NCI-H82 treated with DMSO at 0.1 percent for 48 hours (cell line): ENCODE measurements around the gene CA11.
A peak's percentile ranks its signal among the peaks of the same experiment; 100 is the strongest.
"Not testable (repeated sequence)": the region's sequence is repeated elsewhere in the genome, so short reads cannot be mapped to it uniquely, and the experiment has no call there.

Source experiments
- DNase-seq: peaks from one replicate; lab custom pipeline; 2025; ENCODE audit not compliant: unreplicated experiment; lab: John Stamatoyannopoulos, UW

The CA11 gene

DNA sequence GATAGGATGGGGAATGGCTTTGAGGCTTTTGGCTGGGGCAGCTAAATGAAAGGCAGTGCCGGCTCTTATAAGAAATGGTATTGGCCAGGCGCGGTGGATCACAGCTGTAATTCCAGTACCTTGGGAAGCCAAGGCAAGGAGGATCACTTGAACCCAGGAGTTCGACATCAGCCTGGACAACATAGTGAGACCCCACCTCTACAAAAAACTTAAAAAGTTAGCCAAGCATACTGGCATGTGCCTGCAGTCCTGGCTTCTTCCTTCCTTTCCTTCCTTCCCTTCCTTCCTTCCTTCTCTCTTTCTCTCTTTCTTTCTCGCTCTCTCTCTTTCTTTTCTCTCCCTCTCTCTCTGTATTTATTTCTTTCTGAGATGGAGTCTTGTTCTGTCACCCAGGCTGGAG lies 3.1 kb downstream of the CA11 start:
- no peak for DNase-seq

DNA sequence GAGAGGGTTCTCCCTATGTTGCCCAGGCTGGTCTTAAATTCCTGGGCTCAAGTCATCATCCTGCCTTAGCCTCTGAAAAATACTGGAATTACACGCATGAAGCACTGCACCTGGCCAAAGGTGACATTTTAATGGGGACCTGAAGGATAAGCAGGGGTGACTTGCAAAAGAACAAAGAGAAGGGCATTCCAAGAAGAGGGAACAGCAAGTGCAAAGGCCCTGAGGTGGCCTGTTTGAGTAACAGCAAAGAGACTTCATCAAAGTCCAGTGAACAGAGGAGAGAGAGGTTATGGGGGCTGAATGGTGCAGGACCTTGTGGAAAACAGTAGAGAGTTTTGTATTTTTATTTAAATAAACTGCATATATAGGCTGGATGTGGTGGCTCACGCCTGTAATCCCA lies 4.1 kb downstream of the CA11 start:
- DNase-seq, result no peak

DNA sequence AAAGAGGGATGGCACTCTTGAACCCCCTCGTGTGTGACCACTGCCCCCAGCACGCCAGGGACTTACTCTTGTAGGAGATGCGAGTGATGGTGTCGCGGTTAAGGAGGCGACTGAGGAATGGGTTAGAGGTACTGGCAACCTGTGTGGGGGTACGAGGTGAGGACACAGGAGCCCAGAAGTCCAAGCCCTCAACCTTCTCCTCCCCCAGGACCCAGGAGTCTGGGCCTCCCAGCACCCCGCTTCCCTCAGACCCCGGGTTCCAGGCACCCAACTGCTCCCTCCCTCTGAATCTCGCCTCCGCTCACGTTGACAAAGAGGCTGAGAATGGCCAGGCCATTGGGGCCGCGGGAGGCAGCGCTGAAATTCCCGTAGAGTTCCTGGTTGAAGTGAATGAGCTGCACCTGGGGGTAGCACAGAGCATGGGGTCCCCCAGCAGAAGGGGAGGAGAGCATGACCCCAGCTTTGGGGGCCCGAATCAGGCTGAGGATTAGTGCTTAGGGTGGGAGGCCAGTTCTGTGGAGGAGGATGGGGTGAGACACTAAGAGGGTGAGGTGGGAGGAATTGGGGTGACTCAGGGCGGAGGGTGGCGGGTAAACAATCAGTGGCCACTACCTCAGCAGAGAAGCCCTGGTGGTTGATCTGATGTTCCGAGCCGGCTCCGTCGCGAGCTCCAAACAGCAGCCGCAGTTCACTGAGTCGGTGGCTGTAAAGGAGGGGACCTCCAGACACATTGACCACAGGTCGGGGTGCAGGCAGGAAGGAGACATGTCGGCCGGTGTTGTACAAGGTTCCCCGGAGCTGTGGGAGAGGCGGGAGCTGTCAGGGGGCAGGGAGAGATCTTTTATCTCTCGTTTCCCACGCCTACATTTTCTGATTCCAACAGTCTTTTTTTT lies 6.3 kb downstream of the CA11 start:
- no peak for DNase-seq

- no peak for DNase-seq
Observed at GRCh38 chr19:48638831-48639381, 7.1 kb downstream of the CA11 start.

DNA sequence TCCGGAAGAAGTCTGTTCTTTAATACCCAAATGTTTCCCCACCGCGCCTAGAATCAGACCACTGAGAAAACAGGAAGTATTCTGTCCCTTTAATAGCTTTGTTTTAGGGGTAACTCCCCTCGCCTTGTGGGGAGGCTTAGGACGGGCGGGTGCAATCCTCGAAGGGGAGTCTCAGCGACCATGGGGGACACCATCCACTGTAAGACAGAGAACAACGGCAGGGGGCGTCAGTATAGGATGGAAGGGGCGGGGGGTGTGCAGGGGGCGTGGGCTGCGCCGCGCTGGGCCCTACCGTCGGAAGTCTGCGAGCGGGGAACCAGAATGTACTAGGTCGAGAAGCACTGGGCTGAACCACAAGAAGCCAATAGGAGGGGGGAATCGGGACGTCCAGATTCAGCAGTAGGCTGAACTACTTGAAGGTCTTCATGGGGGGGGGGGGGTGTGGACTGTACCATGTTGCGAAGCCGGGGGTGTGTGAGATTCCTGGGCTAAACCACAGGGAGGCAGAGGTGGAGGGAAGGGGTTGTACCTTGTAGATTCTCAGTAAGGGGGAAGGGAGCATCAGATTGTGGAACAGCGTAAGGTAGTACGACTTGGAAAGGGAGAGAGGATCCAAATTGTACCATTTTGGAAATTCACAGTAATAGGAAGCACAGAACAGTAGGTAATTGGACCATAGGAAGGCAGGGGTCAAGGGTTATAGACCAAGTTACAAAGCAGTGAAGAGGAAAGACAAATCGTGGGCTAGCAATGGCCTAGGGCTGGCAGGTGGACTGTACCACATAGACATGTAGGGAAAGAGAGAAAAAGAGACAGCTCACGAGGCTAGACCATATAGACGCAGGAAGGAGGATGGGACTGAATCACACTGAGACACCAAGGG lies 7.8 kb downstream of the CA11 start:
- DNase-seq, result peak; percentile 94

GRCh38 chr19:48637449-48637947 lies 8.5 kb downstream of the CA11 start:
- DNase-seq, result peak; percentile 97

- DNase-seq, result no peak
Observed at GRCh38 chr19:48636859-48637448, 9.0 kb downstream of the CA11 start, which contains the start of gene DBP. TSS of gene DBP (minus strand) at chr19:48637379. CDS start at chr19:48636994, 385 bp downstream.

DNA sequence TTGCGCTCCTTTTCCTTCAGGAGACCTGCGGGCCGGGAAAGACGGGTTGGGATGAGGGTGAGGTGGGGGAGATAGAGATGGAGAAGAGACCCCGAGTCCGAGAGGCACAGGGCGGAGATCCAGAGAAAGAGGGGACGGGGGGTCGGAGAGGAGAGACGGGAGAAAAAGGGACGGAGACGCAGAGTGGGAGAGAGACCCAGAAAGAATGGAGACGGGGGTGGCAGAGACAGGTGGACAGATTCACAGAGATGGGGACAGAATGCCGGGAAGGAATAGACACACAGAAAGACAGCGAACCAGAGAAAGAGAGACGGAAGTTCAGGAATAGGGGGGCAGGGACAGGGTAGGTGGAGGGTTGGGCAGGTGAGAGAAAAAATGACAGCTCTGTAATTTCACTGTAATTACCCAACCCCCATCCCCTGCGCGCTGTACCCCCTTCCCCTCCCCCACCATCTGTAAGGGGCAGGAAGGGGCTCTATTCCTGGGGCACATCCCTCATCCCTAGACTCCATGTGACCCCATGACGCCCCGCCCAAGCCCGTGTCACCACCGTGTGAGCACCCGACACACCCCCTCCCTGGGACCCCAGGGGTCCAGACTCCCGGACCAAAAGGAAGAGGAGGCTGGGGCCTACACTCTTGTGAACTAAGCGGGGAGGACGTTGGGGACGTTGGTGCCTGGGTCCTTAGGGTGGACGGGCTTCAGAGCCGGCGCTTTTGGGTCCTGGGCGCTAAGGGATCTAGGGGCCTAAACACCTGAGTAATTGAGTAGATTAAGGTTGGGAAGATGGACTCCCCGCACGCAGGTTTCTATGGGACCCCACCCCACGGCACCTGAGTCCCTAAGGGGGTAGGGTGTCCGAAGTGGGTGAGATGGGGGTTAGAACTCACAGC lies 9.8 kb downstream of the CA11 start:
- no peak for DNase-seq

- no peak for DNase-seq
Observed at GRCh38 chr19:48635263-48635965, 10.6 kb downstream of the CA11 start.

DNA sequence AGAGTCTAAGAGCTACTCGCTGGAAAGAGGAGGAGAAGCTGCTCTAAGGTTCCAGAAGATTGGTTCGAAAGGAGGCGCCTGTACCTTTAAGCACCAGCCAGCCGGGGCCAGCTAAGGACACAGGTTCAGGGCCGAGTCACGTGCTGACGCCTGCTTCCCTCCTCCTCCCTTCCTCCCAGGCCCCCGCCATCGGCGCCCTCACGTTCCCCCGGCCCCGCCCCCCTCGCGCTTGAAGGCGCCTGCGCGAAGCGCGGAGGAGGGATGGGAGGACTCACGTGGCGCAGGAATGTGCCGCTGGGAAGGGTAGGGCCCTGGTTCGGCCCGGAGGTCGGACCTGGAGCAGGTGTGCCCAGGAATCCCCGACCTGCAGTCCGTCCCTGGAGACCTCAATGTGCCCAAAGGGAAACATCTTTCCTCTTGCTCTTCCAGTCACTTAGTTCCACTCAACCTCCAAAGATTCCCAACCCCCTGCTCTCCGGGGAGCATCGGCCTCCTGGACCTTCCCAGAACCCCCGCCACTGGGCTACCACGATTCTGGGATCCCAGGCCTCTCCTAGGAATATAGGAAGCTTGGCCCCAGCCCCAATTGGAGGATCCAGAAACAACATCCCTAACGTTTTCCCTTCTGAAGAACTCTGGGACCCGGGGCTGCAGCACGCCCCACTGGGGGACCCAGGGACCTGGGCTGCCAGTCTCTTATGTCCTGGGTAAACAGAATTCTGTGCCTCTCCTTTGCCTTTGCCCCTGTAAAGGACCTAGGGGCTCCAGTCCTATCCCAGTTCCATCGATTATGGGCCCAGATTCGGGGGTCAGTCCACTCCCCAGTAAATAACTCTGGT lies 11.3 kb downstream of the CA11 start:
- peak; percentile 94 for DNase-seq

GRCh38 chr19:48634036-48634342 lies 12.0 kb downstream of the CA11 start:
- no peak for DNase-seq

- DNase-seq, result peak; percentile 26
Observed at GRCh38 chr19:48633148-48634035, 12.6 kb downstream of the CA11 start.

- no peak for DNase-seq
Observed at GRCh38 chr19:48632692-48633147, 13.3 kb downstream of the CA11 start.

DNA sequence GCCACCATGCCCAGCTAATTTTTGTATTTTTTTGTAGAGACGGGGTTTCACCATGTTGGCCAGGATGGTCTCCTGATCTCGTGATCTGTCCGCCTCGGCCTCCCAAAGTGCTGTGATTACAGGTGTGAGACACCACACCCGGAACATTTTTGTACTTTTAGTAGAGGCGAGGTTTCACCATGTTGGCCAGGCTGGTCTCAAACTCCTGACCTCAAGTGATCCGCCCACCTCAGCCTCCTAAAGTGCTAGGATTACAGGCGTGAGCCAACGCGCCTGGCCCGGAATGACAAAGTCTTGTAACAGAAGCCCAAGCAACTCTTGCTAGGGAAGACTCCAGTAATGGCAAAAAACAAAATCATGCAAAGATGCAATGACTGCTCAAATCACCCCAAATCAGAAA lies 13.7 kb downstream of the CA11 start:
- not testable (repeated sequence) for DNase-seq

DNA sequence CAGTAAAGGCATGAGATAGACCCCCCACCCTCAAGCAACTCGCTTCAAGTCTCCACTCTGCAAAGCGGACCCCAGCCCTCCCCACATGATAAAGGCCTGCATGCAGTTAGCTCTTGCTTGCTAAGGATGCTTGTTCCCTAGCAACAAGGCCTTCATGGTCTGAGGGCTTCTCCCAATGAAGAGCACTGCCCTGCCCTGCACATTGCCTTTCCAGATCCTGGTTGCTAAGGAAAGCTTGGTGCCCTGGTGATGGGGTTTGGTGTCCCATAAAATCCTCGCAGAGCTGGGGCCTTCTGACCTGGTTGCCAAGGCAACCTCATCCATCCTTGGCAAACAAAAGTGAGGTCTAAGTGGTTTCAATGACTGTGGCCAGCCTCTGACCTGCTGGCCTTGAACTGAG lies 14.8 kb downstream of the CA11 start:
- DNase-seq, result no peak

GRCh38 chr19:48630296-48631063 lies 15.5 kb downstream of the CA11 start:
- no peak for DNase-seq
